ENCODE data around the gene RAB10.
"Not testable (repeated sequence)": the region's sequence is repeated elsewhere in the genome, so short reads cannot be mapped to it uniquely, and the experiment has no call there.

Gene RAB10

GRCh38 chr2:26164641-26165211 is 130.8 kb downstream of the RAB10 start:
- H3K27ac ChIP-seq = no peak overlapping the region
- no peak for TF ChIP-seq ZFX (IDR thresholded peaks at IDR 0.05; ENCODE audit: borderline replicate concordance)
- no peak for TF ChIP-seq CTCF (IDR thresholded peaks at IDR 0.05)

- no peak overlapping the region for H3K27ac ChIP-seq
- TF ChIP-seq CTCF (IDR thresholded peaks at IDR 0.05) (no peak), ZFX (IDR thresholded peaks at IDR 0.05; ENCODE audit: borderline replicate concordance) (no peak)
Observed at GRCh38 chr2:26165403-26165802, 131.5 kb downstream of the RAB10 start.

- not testable (repeated sequence) for H3K27ac ChIP-seq
Observed at GRCh38 chr2:26166541-26166940, 132.7 kb downstream of the RAB10 start.

GRCh38 chr2:26168785-26169184 is 134.9 kb downstream of the RAB10 start:
- H3K27ac ChIP-seq = no peak overlapping the region
- TF ChIP-seq CTCF (IDR thresholded peaks at IDR 0.05) (no peak), ZFX (IDR thresholded peaks at IDR 0.05; ENCODE audit: borderline replicate concordance) (no peak)

GRCh38 chr2:26169226-26169625 is 135.3 kb downstream of the RAB10 start:
- H3K27ac ChIP-seq = no peak overlapping the region
- TF ChIP-seq ZFX (IDR thresholded peaks at IDR 0.05; ENCODE audit: borderline replicate concordance) = no peak
- no peak for TF ChIP-seq CTCF (IDR thresholded peaks at IDR 0.05)

- H3K27ac ChIP-seq = no peak overlapping the region
- TF ChIP-seq CTCF (IDR thresholded peaks at IDR 0.05) (no peak), ZFX (IDR thresholded peaks at IDR 0.05; ENCODE audit: borderline replicate concordance) (no peak)
Observed at GRCh38 chr2:26169681-26170414, 136.0 kb downstream of the RAB10 start.

DNA sequence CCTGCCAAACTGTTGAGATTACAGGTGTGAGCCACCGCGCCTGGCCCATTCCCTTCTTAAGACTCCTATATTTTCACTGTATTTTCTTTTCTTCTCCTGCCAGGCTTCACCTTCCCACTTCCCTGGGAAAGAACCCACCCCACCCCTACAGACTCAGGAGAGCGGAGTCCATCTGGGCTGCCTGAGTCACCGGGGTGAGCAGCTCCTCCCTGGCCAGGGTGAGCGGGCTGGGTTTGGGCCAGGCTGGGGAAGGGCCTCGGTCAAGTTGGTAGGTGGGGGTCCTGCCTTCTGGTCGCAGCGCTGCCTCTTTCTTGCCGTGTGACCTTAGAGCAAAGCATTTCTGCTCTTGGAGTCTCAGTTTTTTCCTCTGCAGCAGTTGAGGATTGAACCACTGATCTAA is 136.9 kb downstream of the RAB10 start:
- no peak overlapping the region for H3K27ac ChIP-seq

More for the DNA sequence above, 136.9 kb downstream of the RAB10 start:
- TF ChIP-seq ZFX (IDR thresholded peaks at IDR 0.05; ENCODE audit: borderline replicate concordance) (no peak), CTCF (IDR thresholded peaks at IDR 0.05) (no peak)
